ENCODE results near the gene DYNLRB2. TPM values are rescaled to one million over a fixed set of nuclear protein-coding genes. Genes with fewer than 3 reads are reported as not detected.

DYNLRB2 gene
- total and polyA plus RNA-seq, 4 experiments from 2014 or later = 0.78 TPM; not detected in 3

DNA sequence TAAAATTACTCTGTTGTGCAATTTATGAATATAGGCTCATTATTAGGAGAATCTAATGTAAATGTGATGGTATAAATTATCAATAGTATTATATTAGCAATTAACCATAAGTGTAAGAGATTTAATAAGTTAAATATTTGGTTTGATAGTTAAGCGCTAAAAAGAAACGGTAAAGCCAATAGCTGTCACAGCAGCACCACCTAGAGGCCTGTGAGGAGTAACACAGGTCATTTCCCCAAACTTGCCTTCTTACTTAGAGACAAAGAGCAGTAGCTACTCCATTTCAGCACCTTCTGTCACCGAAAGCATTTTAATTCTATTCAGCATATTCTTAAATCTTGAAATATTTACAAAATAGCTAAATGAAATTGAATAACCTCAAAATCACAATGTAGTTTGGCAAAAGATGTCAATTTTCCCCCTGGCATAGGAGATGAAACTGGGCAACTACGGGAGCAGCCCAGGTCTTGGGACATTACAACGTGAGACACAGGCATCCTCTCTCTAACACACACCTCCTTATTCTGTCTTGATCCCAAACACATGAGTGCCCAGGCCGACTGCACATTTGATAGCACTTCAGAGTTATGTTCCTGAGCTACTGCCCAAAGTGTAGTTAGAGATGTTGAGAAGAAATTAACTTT lies 14.3 kb upstream of the DYNLRB2 start:
- Mint-ChIP-seq H3K36me3 (no peaks in the 10 kb centered on the region), H3K9me3 (no peaks in the 10 kb centered on the region), H3K27ac (peak overlapping the region in 1 of 7 donors; percentile 18), H3K4me3 (no peak overlapping the region), H3K4me1 (peaks cover 0 to 4% (median 2%) of the 10 kb centered on the region in 4 donors), H3K27me3 (no peaks in the 10 kb centered on the region)
- Histone ChIP-seq H3K4me1 (ENCODE audit: insufficient read depth, low read length) (peaks cover 6% of the 10 kb centered on the region), H3K9me3 (ENCODE audit: control insufficient read depth in 1 of 2, low read length in 2 of 2) (no peaks in the 10 kb centered on the region), H3K27ac (ENCODE audit: low read depth, low read length) (no peak overlapping the region), H3K36me3 (ENCODE audit: insufficient read depth, low read length) (no peaks in the 10 kb centered on the region), H3K4me3 (ENCODE audit: low read length in 2 of 2) (no peak overlapping the region), H3K27me3 (ENCODE audit: insufficient read depth, low read length) (no peaks in the 10 kb centered on the region)
- CTCF ChIA-PET (ENCODE audit: partially characterized antibody) = interaction anchor here (0.6 to 5.6 kb wide), 46 partner anchors 9 to 1812 kb away, joined by 3 to 60 read pairs (median 4); no protein-coding TSS in a partner anchor
- intact Hi-C loops (cut with micrococcal nuclease) = loop anchor here (1.0 to 10.0 kb wide), 5 partner anchors 26 to 1822 kb away; no protein-coding TSS in a partner anchor
- DNase-seq = peak; percentile 53 to 66 (median 62)
- POLR2A ChIA-PET (ENCODE audit: partially characterized antibody) = interaction anchor here (1.0 to 1.9 kb wide), 5 partner anchors 14 to 298 kb away, joined by 3 to 7 read pairs (median 3); no protein-coding TSS in a partner anchor

- no peaks in the 10 kb centered on the region for H3K9me3 Mint-ChIP-seq
- Histone ChIP-seq H3K4me3 (ENCODE audit: low read length in 2 of 2) (no peak overlapping the region), H3K36me3 (ENCODE audit: insufficient read depth, low read length) (no peaks in the 10 kb centered on the region), H3K27ac (ENCODE audit: low read depth, low read length) (no peak overlapping the region), H3K27me3 (ENCODE audit: insufficient read depth, low read length) (no peaks in the 10 kb centered on the region), H3K4me1 (ENCODE audit: insufficient read depth, low read length) (peaks cover 6% of the 10 kb centered on the region), H3K9me3 (ENCODE audit: control insufficient read depth in 1 of 2, low read length in 2 of 2) (no peaks in the 10 kb centered on the region)
- intact Hi-C loops (cut with micrococcal nuclease) = loop anchor here (2.0 to 10.0 kb wide), 3 partner anchors 54 to 1822 kb away; no protein-coding TSS in a partner anchor
- H3K27ac Mint-ChIP-seq = no peak overlapping the region
- H3K27me3 Mint-ChIP-seq = no peaks in the 10 kb centered on the region
- H3K4me1 Mint-ChIP-seq = peaks cover 0 to 4% (median 2%) of the 10 kb centered on the region in 4 donors
- peak in 4 of 5 donors; percentile 17 to 34 (median 30) for DNase-seq
- H3K4me3 Mint-ChIP-seq = no peak overlapping the region
- no peaks in the 10 kb centered on the region for H3K36me3 Mint-ChIP-seq
- ChIA-PET POLR2A (ENCODE audit: partially characterized antibody) (interaction anchor here (1.0 to 1.9 kb wide), 4 partner anchors 13 to 298 kb away, joined by 3 to 7 read pairs (median 3); no protein-coding TSS in a partner anchor), CTCF (ENCODE audit: partially characterized antibody) (interaction anchor here (0.7 to 5.6 kb wide), 42 partner anchors 9 to 306 kb away, joined by 3 to 60 read pairs (median 5); no protein-coding TSS in a partner anchor)
These were observed 13.5 kb upstream of the DYNLRB2 start for GRCh38 chr16:80527297-80527696.

- no peak overlapping the region for H3K27ac ChIP-seq (ENCODE audit: low read depth, low read length)
- no peaks in the 10 kb centered on the region for H3K36me3 ChIP-seq (ENCODE audit: insufficient read depth, low read length)
- Mint-ChIP-seq H3K27me3 (peaks cover 0 to 4% of the 10 kb centered on the region in 2 donors), H3K4me3 (no peak overlapping the region), H3K27ac (no peak overlapping the region), H3K36me3 (no peaks in the 10 kb centered on the region), H3K9me3 (no peaks in the 10 kb centered on the region), H3K4me1 (peaks cover 0 to 4% (median 2%) of the 10 kb centered on the region in 4 donors)
- POLR2A ChIA-PET (ENCODE audit: partially characterized antibody) = no interaction called here
- no peaks in the 10 kb centered on the region for H3K9me3 ChIP-seq (ENCODE audit: control insufficient read depth in 1 of 2, low read length in 2 of 2)
- CTCF ChIA-PET (ENCODE audit: partially characterized antibody) = no interaction called here
- no peak overlapping the region for H3K4me3 ChIP-seq (ENCODE audit: low read length in 2 of 2)
- intact Hi-C loops (cut with micrococcal nuclease) = no loop called here
- DNase-seq = no peak
- H3K4me1 ChIP-seq (ENCODE audit: insufficient read depth, low read length) = peaks cover 6% of the 10 kb centered on the region
- no peaks in the 10 kb centered on the region for H3K27me3 ChIP-seq (ENCODE audit: insufficient read depth, low read length)
These were observed 10.3 kb upstream of the DYNLRB2 start for GRCh38 chr16:80530479-80530878.

GRCh38 chr16:80536238-80536637 lies 4.6 kb upstream of the DYNLRB2 start:
- ChIA-PET CTCF (ENCODE audit: partially characterized antibody) (no interaction called here), POLR2A (ENCODE audit: partially characterized antibody) (no interaction called here)
- Histone ChIP-seq H3K27me3 (ENCODE audit: insufficient read depth, low read length) (no peaks in the 10 kb centered on the region), H3K36me3 (ENCODE audit: insufficient read depth, low read length) (no peaks in the 10 kb centered on the region), H3K27ac (ENCODE audit: low read depth, low read length) (no peak overlapping the region), H3K4me3 (ENCODE audit: low read length in 2 of 2) (no peak overlapping the region), H3K9me3 (ENCODE audit: control insufficient read depth in 1 of 2, low read length in 2 of 2) (no peaks in the 10 kb centered on the region), H3K4me1 (ENCODE audit: insufficient read depth, low read length) (peaks cover 10% of the 10 kb centered on the region)
- Mint-ChIP-seq H3K36me3 (peaks cover 0 to 4% of the 10 kb centered on the region in 2 donors), H3K27me3 (peaks cover under 1 to 11% of the 10 kb centered on the region in 2 donors), H3K9me3 (peaks cover 0 to 8% (median 0%) of the 10 kb centered on the region in 8 donors), H3K27ac (no peak overlapping the region), H3K4me3 (no peak overlapping the region), H3K4me1 (peaks cover 6 to 16% (median 11%) of the 10 kb centered on the region in 4 donors)
- DNase-seq = no peak
- intact Hi-C loops (cut with micrococcal nuclease) = no loop called here

GRCh38 chr16:80541306-80541694 lies 507 bp downstream of the DYNLRB2 start:
- Histone ChIP-seq H3K9me3 (ENCODE audit: control insufficient read depth in 1 of 2, low read length in 2 of 2) (no peaks in the 10 kb centered on the region), H3K27me3 (ENCODE audit: insufficient read depth, low read length) (no peaks in the 10 kb centered on the region), H3K4me1 (ENCODE audit: insufficient read depth, low read length) (peaks cover 12% of the 10 kb centered on the region), H3K4me3 (ENCODE audit: low read length in 2 of 2) (peak overlapping the region in 1 of 2 donors; percentile 97), H3K36me3 (ENCODE audit: insufficient read depth, low read length) (no peaks in the 10 kb centered on the region), H3K27ac (ENCODE audit: low read depth, low read length) (peak overlapping the region; percentile 67)
- H3K36me3 Mint-ChIP-seq = peaks cover 0 to 4% of the 10 kb centered on the region in 2 donors
- H3K27ac Mint-ChIP-seq = peak overlapping the region; percentile 95 to 99 (median 98)
- POLR2A ChIA-PET (ENCODE audit: partially characterized antibody) = interaction anchor here (1.1 to 1.7 kb wide), 3 partner anchors 23 to 39 kb away, joined by 3 to 8 read pairs (median 8); no protein-coding TSS in a partner anchor
- H3K9me3 Mint-ChIP-seq = peaks cover 0 to 8% (median 0%) of the 10 kb centered on the region in 8 donors
- DNase-seq = no peak
- H3K27me3 Mint-ChIP-seq = peaks cover 1 to 5% of the 10 kb centered on the region in 2 donors
- peaks cover 8 to 21% (median 14%) of the 10 kb centered on the region in 4 donors for H3K4me1 Mint-ChIP-seq
- CTCF ChIA-PET (ENCODE audit: partially characterized antibody) = no interaction called here
- H3K4me3 Mint-ChIP-seq = peak overlapping the region; percentile 91 to 98 (median 96)
- intact Hi-C loops (cut with micrococcal nuclease) = loop anchor here (2.0 to 10.0 kb wide), 4 partner anchors 116 to 940 kb away; partner anchors contain the start of genes CENPN, CMC2, GAN and MAF

DNA sequence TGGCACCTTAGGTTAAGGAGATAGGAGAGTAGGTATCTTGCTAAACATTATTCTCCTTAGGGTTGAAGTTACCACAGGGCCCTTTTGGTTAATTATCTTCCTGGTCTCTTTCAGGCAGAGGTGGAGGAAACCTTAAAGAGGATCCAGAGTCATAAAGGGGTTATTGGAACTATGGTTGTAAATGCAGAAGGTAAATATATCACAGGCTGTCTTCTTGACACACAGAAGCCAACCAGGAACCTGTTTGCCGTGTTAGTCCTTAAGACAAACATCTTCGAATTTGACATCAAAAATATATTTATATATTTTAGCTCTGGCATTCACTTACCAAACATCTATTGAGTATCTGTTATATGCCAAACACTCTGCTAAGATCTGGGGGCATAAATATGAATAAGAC lies 2.4 kb downstream of the DYNLRB2 start:
- DNase-seq = no peak
- Mint-ChIP-seq H3K36me3 (peaks cover 0 to 4% of the 10 kb centered on the region in 2 donors), H3K4me1 (peaks cover 8 to 21% (median 14%) of the 10 kb centered on the region in 4 donors), H3K27ac (peak overlapping the region in 1 of 7 donors; percentile 26), H3K4me3 (no peak overlapping the region), H3K9me3 (peaks cover 0 to 8% (median 0%) of the 10 kb centered on the region in 8 donors), H3K27me3 (peaks cover 1 to 5% of the 10 kb centered on the region in 2 donors)
- Histone ChIP-seq H3K27ac (ENCODE audit: low read depth, low read length) (no peak overlapping the region), H3K4me3 (ENCODE audit: low read length in 2 of 2) (no peak overlapping the region), H3K4me1 (ENCODE audit: insufficient read depth, low read length) (peaks cover 12% of the 10 kb centered on the region), H3K36me3 (ENCODE audit: insufficient read depth, low read length) (no peaks in the 10 kb centered on the region), H3K27me3 (ENCODE audit: insufficient read depth, low read length) (no peaks in the 10 kb centered on the region), H3K9me3 (ENCODE audit: control insufficient read depth in 1 of 2, low read length in 2 of 2) (no peaks in the 10 kb centered on the region)
- POLR2A ChIA-PET (ENCODE audit: partially characterized antibody) = interaction anchor here (1.0 to 1.4 kb wide), 2 partner anchors 16 to 37 kb away, joined by 3 read pairs; no protein-coding TSS in a partner anchor
- intact Hi-C loops (cut with micrococcal nuclease) = loop anchor here (5.0 to 10.0 kb wide), 2 partner anchors 114 to 772 kb away; partner anchors contain the start of gene GAN
- CTCF ChIA-PET (ENCODE audit: partially characterized antibody) = interaction anchor here (1.2 to 2.0 kb wide), 2 partner anchors 17 to 37 kb away, joined by 5 to 9 read pairs; no protein-coding TSS in a partner anchor

DNA sequence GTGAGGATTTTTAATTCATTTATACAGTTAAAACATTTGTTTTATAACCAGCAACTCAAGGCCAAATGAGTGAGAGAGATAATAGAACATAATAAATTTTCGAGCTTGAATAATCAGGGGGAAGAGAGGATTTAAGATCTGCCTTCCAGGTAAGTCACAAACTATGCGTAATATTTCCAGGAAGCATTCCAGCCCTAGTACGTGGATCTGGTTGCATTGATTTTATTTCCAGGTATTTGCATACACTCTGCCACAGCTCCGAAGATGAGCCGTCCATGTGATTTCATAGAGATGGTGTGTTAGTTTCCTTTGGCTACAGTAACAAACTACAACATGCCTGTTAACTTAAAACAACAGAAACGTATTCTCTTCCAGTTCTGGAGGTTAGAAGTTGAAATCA lies 3.5 kb downstream of the DYNLRB2 start:
- H3K9me3 Mint-ChIP-seq = peaks cover 0 to 8% (median 0%) of the 10 kb centered on the region in 8 donors
- CTCF ChIA-PET (ENCODE audit: partially characterized antibody) = interaction anchor here (0.6 kb wide), 1 partner anchor 18 kb away, joined by 3 read pairs; no protein-coding TSS in a partner anchor
- intact Hi-C loops (cut with micrococcal nuclease) = loop anchor here (5.0 to 10.0 kb wide), 2 partner anchors 113 to 770 kb away; partner anchors contain the start of gene GAN
- POLR2A ChIA-PET (ENCODE audit: partially characterized antibody) = interaction anchor here (1.0 kb wide), 1 partner anchor 21 kb away, joined by 4 read pairs; no protein-coding TSS in a partner anchor
- DNase-seq = no peak
- peaks cover 0 to 4% of the 10 kb centered on the region in 2 donors for H3K36me3 Mint-ChIP-seq
- H3K27me3 Mint-ChIP-seq = peaks cover 1 to 5% of the 10 kb centered on the region in 2 donors
- Histone ChIP-seq H3K4me3 (ENCODE audit: low read length in 2 of 2) (no peak overlapping the region), H3K27me3 (ENCODE audit: insufficient read depth, low read length) (no peaks in the 10 kb centered on the region), H3K27ac (ENCODE audit: low read depth, low read length) (no peak overlapping the region), H3K4me1 (ENCODE audit: insufficient read depth, low read length) (peaks cover 12% of the 10 kb centered on the region), H3K36me3 (ENCODE audit: insufficient read depth, low read length) (no peaks in the 10 kb centered on the region), H3K9me3 (ENCODE audit: control insufficient read depth in 1 of 2, low read length in 2 of 2) (no peaks in the 10 kb centered on the region)
- H3K4me3 Mint-ChIP-seq = no peak overlapping the region
- H3K4me1 Mint-ChIP-seq = peaks cover 8 to 21% (median 14%) of the 10 kb centered on the region in 4 donors
- H3K27ac Mint-ChIP-seq = no peak overlapping the region
